Measurements from ENCODE around the gene BANK1. TPM values are rescaled to one million over a fixed set of nuclear protein-coding genes. Genes with fewer than 3 reads are reported as not detected.

BANK1 gene
- total RNA-seq, 1 experiment from 2014 or later, result 3.3 TPM

DNA sequence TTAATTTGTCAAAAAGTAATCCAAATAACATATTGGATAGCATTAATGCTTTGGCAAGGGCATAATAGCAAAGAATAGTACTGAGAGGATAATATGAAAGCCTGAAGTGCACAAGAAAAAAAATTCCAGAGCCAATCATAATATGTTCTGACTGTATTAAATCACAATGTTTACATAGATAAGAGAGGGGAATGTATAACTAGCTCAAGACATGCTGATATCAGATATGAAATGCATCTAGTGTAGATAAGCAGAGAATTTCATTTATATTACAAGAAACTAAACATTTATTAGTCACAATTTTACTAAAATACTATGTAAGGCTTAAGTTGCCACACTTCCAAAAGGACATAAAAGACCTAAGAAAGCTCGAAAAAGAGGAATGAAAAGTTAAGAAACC, 193.3 kb downstream of the BANK1 start:
- ChIA-PET POLR2A (no interaction called here), CTCF (no interaction called here)
- intact Hi-C loops (cut with micrococcal nuclease; ENCODE audit: unreplicated experiment), result no loop called here
- in situ Hi-C loops (cut with HindIII; ENCODE audit: low pct_unique_long_range_greater_than_20kb, low sequenced_read_pairs), result no loop called here
- Histone ChIP-seq H3K27me3 (ENCODE audit: control insufficient read depth, insufficient read depth, low read length) (no peaks in the 10 kb centered on the region), H3K4me3 (ENCODE audit: low read depth in 2 of 2, low read length in 2 of 2) (no peak overlapping the region), H3K4me1 (ENCODE audit: control insufficient read depth, insufficient read depth, low read length) (no peaks in the 10 kb centered on the region), H3K9me3 (ENCODE audit: control insufficient read depth, insufficient read depth, low read depth, low read length) (no peaks in the 10 kb centered on the region), H3K36me3 (ENCODE audit: control insufficient read depth, insufficient read depth, low read length) (no peaks in the 10 kb centered on the region), H3K27ac (ENCODE audit: low read length) (no peak overlapping the region)
- no peak for ATAC-seq
- no TSS peak for BruUV-seq (replicated peaks)
- TF ChIP-seq SIN3A (IDR thresholded peaks at IDR 0.05; ENCODE audit: borderline replicate concordance, insufficient read depth, low read depth, low read length), result no peak
- no peak for TF ChIP-seq POLR2AphosphoS5 (IDR thresholded peaks at IDR 0.05; ENCODE audit: low read depth, low read length)
- TF ChIP-seq TCF7L2 (IDR thresholded peaks at IDR 0.05; ENCODE audit: low read depth, low read length), result no peak
- TF ChIP-seq, protein P1, sequence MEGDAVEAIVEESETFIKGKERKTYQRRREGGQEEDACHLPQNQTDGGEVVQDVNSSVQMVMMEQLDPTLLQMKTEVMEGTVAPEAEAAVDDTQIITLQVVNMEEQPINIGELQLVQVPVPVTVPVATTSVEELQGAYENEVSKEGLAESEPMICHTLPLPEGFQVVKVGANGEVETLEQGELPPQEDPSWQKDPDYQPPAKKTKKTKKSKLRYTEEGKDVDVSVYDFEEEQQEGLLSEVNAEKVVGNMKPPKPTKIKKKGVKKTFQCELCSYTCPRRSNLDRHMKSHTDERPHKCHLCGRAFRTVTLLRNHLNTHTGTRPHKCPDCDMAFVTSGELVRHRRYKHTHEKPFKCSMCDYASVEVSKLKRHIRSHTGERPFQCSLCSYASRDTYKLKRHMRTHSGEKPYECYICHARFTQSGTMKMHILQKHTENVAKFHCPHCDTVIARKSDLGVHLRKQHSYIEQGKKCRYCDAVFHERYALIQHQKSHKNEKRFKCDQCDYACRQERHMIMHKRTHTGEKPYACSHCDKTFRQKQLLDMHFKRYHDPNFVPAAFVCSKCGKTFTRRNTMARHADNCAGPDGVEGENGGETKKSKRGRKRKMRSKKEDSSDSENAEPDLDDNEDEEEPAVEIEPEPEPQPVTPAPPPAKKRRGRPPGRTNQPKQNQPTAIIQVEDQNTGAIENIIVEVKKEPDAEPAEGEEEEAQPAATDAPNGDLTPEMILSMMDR (IDR thresholded peaks at IDR 0.05), result no peak
- TF ChIP-seq, protein P2, sequence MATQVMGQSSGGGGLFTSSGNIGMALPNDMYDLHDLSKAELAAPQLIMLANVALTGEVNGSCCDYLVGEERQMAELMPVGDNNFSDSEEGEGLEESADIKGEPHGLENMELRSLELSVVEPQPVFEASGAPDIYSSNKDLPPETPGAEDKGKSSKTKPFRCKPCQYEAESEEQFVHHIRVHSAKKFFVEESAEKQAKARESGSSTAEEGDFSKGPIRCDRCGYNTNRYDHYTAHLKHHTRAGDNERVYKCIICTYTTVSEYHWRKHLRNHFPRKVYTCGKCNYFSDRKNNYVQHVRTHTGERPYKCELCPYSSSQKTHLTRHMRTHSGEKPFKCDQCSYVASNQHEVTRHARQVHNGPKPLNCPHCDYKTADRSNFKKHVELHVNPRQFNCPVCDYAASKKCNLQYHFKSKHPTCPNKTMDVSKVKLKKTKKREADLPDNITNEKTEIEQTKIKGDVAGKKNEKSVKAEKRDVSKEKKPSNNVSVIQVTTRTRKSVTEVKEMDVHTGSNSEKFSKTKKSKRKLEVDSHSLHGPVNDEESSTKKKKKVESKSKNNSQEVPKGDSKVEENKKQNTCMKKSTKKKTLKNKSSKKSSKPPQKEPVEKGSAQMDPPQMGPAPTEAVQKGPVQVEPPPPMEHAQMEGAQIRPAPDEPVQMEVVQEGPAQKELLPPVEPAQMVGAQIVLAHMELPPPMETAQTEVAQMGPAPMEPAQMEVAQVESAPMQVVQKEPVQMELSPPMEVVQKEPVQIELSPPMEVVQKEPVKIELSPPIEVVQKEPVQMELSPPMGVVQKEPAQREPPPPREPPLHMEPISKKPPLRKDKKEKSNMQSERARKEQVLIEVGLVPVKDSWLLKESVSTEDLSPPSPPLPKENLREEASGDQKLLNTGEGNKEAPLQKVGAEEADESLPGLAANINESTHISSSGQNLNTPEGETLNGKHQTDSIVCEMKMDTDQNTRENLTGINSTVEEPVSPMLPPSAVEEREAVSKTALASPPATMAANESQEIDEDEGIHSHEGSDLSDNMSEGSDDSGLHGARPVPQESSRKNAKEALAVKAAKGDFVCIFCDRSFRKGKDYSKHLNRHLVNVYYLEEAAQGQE (IDR thresholded peaks at IDR 0.05; ENCODE audit: insufficient read depth in 1 of 2, low read depth in 2 of 2, low read length in 1 of 2), result no peak
- no peak for DNase-seq (ENCODE audit: low read depth, low spot score)

DNA sequence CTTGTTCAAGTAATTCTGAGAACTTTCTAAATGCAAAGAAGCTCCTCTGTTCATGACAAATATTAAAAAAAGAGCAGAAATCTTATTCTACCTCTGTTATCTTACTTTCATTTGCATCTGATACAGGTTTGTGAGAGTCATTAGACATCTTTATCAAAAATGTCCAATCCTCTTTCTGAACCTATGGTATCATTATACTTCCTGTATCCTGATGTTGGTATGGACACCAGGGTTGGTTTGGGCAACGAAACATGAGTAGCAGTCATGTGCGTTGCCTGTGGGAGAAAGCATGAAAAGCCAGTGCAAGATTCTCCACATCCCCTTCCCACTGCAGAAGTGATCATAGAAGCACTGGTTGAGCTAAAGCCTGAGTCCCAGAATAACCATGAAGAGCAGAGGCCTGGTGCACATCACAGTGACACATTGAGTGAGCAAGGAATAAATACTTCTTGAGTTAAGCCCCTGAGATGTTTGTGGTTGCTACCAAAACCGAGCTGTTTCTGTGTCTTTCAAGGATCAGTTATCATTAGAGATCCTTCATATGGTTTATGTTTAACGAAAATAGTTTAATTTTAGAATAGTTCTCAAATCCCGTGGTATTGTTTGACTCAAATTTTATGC, 197.2 kb downstream of the BANK1 start:
- Histone ChIP-seq H3K36me3 (ENCODE audit: control insufficient read depth, insufficient read depth, low read length) (no peaks in the 10 kb centered on the region), H3K4me1 (ENCODE audit: control insufficient read depth, insufficient read depth, low read length) (no peaks in the 10 kb centered on the region), H3K27me3 (ENCODE audit: control insufficient read depth, insufficient read depth, low read length) (no peaks in the 10 kb centered on the region), H3K9me3 (ENCODE audit: control insufficient read depth, insufficient read depth, low read depth, low read length) (no peaks in the 10 kb centered on the region), H3K4me3 (ENCODE audit: low read depth in 2 of 2, low read length in 2 of 2) (no peak overlapping the region), H3K27ac (ENCODE audit: low read length) (no peak overlapping the region)
- CTCF ChIA-PET, result no interaction called here
- in situ Hi-C loops (cut with HindIII; ENCODE audit: low pct_unique_long_range_greater_than_20kb, low sequenced_read_pairs) (no loop called here), intact Hi-C loops (cut with micrococcal nuclease; ENCODE audit: unreplicated experiment) (no loop called here)
- no peak for DNase-seq (ENCODE audit: low read depth, low spot score)
- TF ChIP-seq TCF7L2 (IDR thresholded peaks at IDR 0.05; ENCODE audit: low read depth, low read length) (no peak), SIN3A (IDR thresholded peaks at IDR 0.05; ENCODE audit: borderline replicate concordance, insufficient read depth, low read depth, low read length) (no peak), POLR2AphosphoS5 (IDR thresholded peaks at IDR 0.05; ENCODE audit: low read depth, low read length) (no peak)
- TF ChIP-seq, protein P1 (IDR thresholded peaks at IDR 0.05), result no peak
- TF ChIP-seq, protein P2 (IDR thresholded peaks at IDR 0.05; ENCODE audit: insufficient read depth in 1 of 2, low read depth in 2 of 2, low read length in 1 of 2), result no peak
- POLR2A ChIA-PET, result no interaction called here
- no peak for ATAC-seq
- BruUV-seq (replicated peaks), result no TSS peak

All from Panc1 (cell line).